ENCODE measurements around the gene GAP43.

GAP43 gene

DNA sequence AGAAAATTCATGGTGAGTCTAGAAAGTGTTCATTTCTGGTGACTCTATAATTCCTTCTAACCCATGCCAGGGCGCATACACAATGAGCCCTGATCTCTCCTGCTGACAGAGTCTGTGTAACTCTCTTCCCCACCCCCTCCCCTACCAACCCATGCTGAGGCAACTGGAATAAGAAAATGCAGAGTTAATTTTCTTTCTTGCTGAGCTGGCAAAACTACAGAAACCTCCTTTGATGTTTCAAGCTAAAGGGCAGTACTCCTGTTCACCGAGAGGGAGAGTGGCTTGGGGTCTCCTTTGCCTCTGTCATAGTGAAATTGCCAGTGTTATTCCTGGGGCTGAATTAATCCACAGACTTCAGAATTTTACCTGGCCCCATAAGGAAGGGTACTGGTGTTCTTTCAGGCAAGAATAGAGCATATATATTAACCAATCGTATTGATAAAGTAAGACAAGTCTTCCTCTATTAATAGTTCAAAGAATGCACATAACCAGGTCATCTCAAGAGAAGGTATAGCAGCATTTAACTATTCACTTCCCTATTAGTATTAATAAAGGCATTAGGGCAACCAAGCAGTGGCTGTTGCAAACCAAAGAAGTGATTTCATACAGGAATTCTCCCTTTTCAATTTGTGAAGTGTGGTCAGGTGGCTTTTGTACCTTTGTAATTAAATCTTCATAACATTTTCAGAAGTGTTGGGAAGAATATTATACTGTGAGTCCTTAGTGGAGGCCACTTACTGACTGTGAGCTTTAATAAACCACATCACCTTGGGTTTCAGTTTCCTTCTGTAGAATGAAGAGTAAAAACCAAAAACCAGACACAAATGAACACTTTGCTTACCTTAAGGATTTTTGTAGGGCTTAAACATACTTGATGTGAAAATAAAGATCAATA lies 4.1 kb downstream of the GAP43 start:
- no peak for DNase-seq

DNA sequence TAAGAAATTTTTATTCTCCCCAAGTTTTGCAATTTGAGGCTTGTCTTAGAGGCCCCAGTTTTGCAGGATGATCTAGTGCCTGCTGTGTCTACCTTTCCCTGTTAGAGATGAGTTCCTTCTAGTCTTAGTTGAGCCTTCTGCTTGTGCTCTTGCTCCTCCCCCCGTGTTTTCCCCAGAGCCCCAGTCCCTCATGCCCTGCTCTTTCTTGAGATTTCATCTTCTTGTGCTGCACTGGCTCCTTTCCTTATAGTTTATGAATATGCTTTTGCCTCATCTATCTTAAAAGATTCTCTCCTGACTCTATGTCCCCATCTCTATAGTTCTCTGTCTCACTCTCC lies 4.7 kb downstream of the GAP43 start:
- no peak for DNase-seq

- DNase-seq = no peak
These were observed 7.5 kb downstream of the GAP43 start for GRCh38 chr3:115630850-115631249.

DNA sequence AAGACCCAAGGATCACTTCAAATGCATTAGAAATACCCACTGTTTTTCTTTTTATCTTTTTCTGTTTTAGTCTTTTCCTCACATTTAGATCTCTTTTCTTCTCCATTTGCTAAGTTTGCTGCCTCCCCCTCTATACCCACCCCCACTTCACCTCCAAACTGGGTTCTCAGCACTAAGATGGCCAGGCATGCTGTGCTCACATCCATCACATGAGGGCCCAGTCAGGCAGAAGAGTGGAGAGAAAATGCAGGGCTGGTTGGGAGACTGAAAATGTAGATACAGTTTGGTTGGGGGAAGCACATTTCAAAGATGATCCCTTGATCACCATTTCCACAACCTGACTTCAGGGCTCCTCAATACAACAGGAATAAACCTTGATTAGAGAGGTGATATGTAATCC lies 8.7 kb downstream of the GAP43 start:
- DNase-seq = no peak

- DNase-seq = no peak
These were observed 10.2 kb downstream of the GAP43 start for GRCh38 chr3:115633467-115633866.

DNA sequence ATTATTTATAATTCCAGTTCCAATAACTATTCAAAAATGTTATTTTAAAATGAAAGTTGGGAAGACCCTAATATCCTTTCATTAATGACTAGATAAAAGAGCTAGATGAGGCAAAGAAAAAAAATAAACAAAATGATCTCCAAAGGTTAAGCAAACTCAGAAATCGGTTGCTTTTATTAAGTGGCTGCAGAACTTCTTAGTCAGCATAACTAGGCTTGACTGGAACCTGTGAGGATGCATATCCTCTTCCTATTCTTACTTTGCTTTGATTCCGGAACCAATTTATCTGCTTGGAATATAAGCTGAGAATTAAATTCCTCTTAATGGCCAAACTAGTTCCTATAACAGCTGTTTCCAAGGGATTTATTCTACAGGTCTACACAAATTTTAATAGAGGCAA lies 10.7 kb downstream of the GAP43 start:
- DNase-seq = no peak

GRCh38 chr3:115635406-115635805 lies 12.1 kb downstream of the GAP43 start:
- DNase-seq = no peak

- DNase-seq = no peak
These were observed 14.9 kb downstream of the GAP43 start for GRCh38 chr3:115638241-115638640.

DNA sequence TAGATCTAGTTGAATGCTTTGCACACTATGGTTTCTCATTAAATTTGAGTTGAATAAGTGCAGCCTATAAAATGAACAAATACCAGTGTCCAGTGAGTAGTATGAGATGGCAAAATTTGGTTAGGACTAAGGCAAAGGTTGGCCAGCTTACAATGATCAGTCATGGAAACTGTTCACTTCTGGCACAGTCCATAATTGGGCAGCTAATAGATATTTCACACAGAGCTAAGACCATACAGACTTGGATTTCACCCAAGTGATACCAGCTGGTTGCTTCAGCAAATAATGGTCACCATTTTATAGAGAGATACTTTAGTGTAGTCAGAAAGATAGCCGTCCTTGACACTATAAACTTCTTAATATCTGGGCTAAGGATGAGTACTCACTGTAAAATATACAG lies 15.7 kb downstream of the GAP43 start:
- no peak for DNase-seq

GRCh38 chr3:115644391-115644790 lies 21.1 kb downstream of the GAP43 start:
- DNase-seq = no peak

GRCh38 chr3:115646027-115646690 lies 22.8 kb downstream of the GAP43 start:
- no peak for DNase-seq

- no peak for DNase-seq
These were observed 25.2 kb downstream of the GAP43 start for GRCh38 chr3:115648559-115648958.

DNA sequence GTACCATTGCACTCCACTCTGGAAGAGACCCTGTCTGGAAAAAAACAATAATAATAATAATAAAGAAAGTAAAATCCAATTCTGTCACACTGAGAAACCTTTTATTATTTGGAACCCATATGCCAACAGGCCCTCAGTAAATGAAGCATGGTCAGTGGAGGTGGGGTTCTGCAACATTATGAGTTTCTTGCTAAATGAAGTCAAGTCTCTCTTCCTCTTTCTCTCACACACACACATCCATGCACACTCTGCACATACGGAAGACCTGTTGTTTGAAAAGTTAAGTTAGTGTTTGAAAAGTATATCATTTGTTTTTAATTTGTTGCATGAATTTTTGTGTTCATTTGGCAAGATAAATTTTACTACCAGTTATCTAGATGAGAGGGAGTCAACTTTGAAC lies 27.8 kb downstream of the GAP43 start:
- no peak for DNase-seq

DNA sequence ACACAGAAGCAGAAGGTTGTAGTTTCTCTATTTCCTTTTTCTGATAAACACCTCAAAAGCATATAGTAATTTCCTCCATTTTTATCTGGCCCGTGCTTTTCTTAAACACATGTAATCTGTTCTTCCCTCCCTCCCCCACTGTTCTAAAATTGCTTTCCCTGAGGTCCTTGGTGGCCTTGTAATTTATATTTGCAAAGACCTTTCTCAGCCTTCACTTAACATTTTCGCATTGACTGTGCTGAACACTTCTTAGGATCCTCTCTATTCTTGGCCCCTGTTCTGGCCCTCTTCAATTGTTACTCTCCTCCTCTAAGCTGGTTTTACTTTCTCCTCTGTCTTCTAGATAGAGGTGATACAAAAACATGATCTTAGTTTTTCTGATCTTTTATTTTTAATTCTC lies 28.3 kb downstream of the GAP43 start:
- DNase-seq = no peak

DNA sequence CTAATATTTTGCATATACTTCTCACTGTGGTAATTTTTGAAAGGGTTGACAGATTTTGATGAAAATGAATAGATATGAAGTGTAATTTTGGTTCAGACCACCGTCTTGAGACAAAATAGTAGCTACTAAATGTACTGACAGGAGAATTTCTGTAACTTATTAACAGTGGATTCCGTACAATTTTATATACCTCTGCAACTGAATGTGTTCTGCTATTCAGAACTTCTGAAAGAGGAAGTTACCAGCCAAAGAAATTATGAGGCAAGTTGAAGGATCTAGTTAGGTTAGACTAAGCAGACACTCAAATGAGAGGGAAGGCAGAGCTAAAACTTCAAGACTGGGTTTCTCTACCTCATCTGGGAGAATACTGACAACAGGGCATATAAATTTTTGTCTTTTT lies 29.4 kb downstream of the GAP43 start:
- DNase-seq = no peak

DNA sequence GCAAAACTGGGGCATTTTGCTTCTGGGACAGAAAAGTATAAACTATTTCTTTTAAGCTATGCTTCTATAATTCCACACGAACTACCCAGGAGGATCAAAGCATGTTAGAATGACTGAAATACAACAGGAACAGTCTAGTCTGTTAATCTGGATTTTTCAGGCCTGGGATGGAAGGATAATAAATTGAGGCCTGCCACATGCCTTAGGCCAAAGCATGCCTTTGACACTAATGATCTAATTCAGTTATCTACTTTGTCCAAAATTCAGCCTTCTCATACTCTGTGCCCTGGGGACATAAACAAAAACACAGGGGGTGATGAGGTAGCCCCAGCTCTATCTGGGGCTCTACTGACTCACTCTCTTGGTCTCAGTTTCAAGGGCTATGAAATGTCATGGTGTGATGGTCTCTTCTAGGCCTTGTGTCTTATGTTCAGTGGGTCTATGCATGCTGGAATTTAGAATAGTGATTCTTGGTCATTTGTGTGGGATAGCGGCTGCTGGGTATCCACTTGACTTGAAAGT lies 32.5 kb downstream of the GAP43 start:
- DNase-seq = no peak

DNA sequence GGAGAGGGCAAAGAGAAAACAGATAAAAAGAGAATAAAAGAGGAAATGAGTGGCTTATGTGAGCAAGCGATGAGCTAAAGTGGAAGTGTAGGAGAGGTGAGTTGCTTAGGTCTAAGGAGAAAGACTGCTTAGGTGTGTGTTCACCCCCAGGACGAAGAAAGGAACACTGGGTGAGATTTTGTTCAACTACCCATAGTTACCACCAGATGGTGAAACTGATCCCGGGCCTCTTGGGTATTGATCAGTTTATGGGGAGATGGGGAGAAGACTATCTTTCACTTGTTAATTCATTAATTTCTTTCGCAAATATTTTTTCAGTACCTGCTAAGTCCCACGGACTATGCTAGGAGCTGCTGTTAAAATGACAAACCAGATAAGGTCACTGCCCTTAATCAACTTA lies 33.9 kb downstream of the GAP43 start:
- DNase-seq = no peak

DNA sequence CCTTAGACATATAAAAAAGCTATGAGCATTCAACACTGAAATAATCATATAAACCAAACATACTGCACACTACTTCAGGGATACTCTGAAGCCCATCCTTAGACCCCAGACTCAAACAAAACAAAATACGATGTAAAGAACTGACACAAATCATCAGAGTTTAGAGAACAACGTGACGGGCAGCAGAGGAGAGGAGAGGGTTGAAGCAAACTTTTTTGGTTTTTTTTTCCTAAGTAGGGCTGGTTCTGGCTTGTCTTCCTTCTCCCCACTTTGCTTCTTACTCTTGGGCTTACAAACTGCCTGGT lies 34.7 kb downstream of the GAP43 start:
- DNase-seq = no peak

- DNase-seq = peak; percentile 23
These were observed 35.2 kb downstream of the GAP43 start for GRCh38 chr3:115658337-115659181.

DNA sequence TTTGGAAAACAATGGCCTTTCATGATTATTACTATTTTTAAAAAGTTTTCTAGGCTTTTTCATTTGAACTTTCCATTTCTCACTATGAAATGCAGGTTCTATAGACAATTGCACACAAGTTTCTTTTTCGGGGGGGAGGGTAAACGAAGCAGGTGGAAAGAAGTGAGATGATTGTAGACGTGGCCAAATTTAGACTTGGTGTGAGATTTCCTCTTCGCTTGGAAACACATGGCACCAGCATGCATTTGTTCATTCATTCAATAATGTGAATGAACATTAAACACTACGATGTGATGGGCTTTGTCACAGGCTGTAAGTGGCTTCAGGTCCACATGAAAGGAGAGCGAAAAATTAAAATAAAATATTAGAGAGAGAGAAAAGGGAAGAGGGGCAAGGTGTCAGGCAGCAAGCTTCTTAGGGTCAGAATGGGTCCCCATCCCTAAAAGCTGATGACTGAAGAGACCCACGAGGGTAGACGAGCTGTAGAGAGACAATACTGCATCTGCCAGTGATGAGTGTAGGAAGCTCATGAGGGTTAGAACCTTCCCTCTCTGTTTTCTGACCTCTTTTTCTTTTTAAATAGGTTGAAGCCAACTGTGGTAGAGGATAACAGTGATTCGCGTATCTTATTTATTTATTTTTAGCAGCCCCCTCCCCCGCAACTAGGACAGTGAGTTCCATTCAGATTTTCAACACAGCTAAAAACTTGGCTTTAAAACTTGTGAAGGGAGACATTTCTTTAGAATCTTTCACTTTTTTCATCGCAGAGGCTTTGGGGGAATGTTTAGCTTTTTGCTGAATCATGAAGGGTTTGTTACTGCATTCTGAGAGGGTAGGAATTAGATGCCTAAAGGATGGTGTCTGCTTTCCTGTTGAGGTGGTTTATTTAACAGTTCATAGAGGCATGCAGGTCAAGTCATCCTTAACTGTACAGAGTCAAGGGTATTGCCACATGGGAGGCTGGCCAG lies 36.2 kb downstream of the GAP43 start:
- DNase-seq = no peak

GRCh38 chr3:115660646-115661337 lies 37.5 kb downstream of the GAP43 start:
- DNase-seq = no peak

- no peak for DNase-seq
These were observed 39.0 kb downstream of the GAP43 start for GRCh38 chr3:115662356-115662755.
